Measurements from ENCODE around the gene RADX. TPM values are rescaled to one million over a fixed set of nuclear protein-coding genes. Genes with fewer than 3 reads are reported as not detected.
"Not testable (repeated sequence)": the region's sequence is repeated elsewhere in the genome, so short reads cannot be mapped to it uniquely, and the experiment has no call there.

The RADX gene
- total and polyA plus RNA-seq, 4 donors: 6.6 to 13.3 (median 12.0) TPM

DNA sequence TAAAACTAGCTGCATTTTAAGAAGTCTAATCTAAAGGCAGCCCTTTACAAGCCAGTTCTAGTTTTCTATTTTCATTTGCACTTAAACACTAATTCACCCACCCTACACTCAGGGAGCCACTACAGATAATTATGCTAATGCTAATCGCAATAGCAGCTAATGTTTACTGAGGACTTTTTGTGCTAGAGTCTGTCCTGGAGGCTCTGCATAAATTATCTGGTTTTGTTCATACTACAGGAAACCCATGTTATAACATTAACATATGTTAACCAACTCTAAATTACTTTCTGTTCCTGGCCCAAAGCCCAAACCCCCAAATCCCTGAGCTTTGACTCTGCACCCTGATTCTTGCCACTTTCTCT, 480 bp upstream of the RADX start:
- H3K36me3 ChIP-seq (ENCODE audit: control insufficient read depth, insufficient read depth, low read length): no peaks in the 10 kb centered on the region
- no peaks in the 10 kb centered on the region for H3K4me1 ChIP-seq (ENCODE audit: control insufficient read depth, insufficient read depth, low read length)
- H3K27ac ChIP-seq (ENCODE audit: low read depth, low read length): no peak overlapping the region
- peaks cover 9% of the 10 kb centered on the region for H3K27me3 ChIP-seq (ENCODE audit: control insufficient read depth, insufficient read depth, low read length)
- no CpG with 5 or more reads among the region's 1 CpG for WGBS (ENCODE audit: insufficient coverage)
- no peak for DNase-seq (ENCODE audit: low read depth in 4 of 6, low spot score in 6 of 6)
- H3K4me3 ChIP-seq (ENCODE audit: low read depth, low read length): peak overlapping the region; percentile 47
- H3K9me3 ChIP-seq (ENCODE audit: control insufficient read depth, insufficient read depth, low read length): no peaks in the 10 kb centered on the region

DNA sequence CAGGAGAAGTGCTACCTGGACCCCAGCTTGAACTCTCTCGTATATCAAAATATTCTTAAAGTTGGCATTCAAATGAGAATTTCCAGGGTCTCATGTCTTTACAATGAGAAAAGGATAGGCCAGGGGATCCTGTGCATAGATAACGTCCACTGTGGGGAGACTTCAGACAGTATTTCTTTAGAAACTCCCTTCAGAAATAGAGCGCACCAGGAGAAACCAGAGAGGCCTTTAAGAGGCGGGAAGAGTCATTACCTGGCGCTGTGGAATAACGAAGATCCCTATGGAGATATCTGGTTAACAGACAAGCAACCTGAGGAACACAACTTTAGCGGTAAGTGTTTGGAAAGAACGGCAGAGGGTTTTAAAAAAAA, 600 bp downstream of the RADX start:
- Histone ChIP-seq H3K9me3 (ENCODE audit: control insufficient read depth, insufficient read depth, low read length) (no peaks in the 10 kb centered on the region), H3K27ac (ENCODE audit: low read depth, low read length) (no peak overlapping the region), H3K27me3 (ENCODE audit: control insufficient read depth, insufficient read depth, low read length) (peaks cover 9% of the 10 kb centered on the region), H3K4me3 (ENCODE audit: low read depth, low read length) (peak overlapping the region; percentile 47), H3K4me1 (ENCODE audit: control insufficient read depth, insufficient read depth, low read length) (no peaks in the 10 kb centered on the region), H3K36me3 (ENCODE audit: control insufficient read depth, insufficient read depth, low read length) (no peaks in the 10 kb centered on the region)
- DNase-seq (ENCODE audit: low read depth in 4 of 6, low spot score in 6 of 6): peak in 2 of 6 donors; percentile 13 to 37
- 15% methylated on average over 6 of the region's 8 CpGs for WGBS (ENCODE audit: insufficient coverage)

DNA sequence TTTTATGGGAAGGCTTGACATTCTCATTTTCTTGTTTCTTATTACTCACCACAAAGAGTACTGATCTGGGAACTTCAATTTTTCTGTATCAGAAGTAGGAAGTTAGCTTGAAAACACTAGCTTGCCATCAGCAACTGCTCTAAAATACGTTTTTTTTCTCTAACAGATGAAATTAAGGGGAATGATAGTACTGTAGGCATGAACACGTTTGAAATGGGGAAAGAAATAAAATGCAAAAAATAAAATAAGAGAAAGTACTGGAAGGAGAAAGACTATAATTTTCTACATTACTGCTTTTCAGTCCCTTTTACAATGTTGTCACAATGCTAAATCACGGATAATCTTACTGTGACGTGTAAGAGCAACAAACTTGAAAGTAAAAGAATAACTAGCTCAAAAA, 1.5 kb downstream of the RADX start:
- no peak overlapping the region for H3K27ac ChIP-seq (ENCODE audit: low read depth, low read length)
- H3K4me3 ChIP-seq (ENCODE audit: low read depth, low read length): no peak overlapping the region
- DNase-seq (ENCODE audit: low read depth in 4 of 6, low spot score in 6 of 6): peak in 1 of 6 donors; percentile 1
- no peaks in the 10 kb centered on the region for H3K4me1 ChIP-seq (ENCODE audit: control insufficient read depth, insufficient read depth, low read length)
- no peaks in the 10 kb centered on the region for H3K36me3 ChIP-seq (ENCODE audit: control insufficient read depth, insufficient read depth, low read length)
- no CpG with 5 or more reads among the region's 4 CpGs for WGBS (ENCODE audit: insufficient coverage)
- H3K9me3 ChIP-seq (ENCODE audit: control insufficient read depth, insufficient read depth, low read length): no peaks in the 10 kb centered on the region
- H3K27me3 ChIP-seq (ENCODE audit: control insufficient read depth, insufficient read depth, low read length): peaks cover 9% of the 10 kb centered on the region

DNA sequence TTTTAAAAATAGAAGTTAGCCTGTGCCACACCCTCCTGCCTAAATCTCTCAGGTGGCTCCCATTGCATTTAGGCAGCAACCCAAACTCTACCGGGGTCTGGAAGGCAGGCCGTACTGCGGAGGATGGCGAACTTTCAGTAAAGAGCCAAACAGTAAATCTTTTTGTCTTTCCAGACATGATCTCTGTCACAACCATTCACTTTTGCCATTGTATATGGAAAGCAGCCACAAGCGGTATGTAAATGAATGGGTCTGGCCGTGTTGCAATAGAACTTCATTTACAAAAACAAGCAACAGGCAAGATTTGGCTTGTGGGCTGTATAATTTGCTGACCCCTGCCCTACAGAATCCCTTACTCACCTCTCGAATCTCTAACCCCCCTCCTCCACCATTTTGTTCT, 3.3 kb downstream of the RADX start:
- Histone ChIP-seq H3K4me3 (ENCODE audit: low read depth, low read length) (no peak overlapping the region), H3K36me3 (ENCODE audit: control insufficient read depth, insufficient read depth, low read length) (no peaks in the 10 kb centered on the region), H3K27me3 (ENCODE audit: control insufficient read depth, insufficient read depth, low read length) (peaks cover 12% of the 10 kb centered on the region), H3K9me3 (ENCODE audit: control insufficient read depth, insufficient read depth, low read length) (no peaks in the 10 kb centered on the region), H3K27ac (ENCODE audit: low read depth, low read length) (no peak overlapping the region), H3K4me1 (ENCODE audit: control insufficient read depth, insufficient read depth, low read length) (no peaks in the 10 kb centered on the region)
- peak in 1 of 6 donors; percentile 4 for DNase-seq (ENCODE audit: low read depth in 4 of 6, low spot score in 6 of 6)
- WGBS (ENCODE audit: insufficient coverage): 16% methylated on average over 3 of the region's 7 CpGs

DNA sequence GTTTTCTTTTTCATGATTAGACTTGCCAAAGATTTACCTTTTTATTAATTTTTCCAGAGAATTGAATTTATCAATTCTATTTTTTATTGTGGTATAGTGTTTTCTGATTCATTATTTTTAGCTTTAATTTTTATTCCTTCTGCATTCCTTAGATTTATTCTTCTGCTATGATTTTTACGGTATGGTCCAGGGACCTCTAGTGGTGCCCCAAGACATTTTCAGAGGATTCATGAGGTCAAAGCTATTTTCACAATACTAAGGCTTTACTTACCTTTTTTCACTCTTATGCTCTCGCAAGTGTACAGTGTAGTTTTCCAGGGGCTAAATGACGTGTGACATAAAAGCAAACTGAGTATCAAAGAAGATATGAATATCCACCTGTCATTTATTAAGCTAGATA, 8.0 kb downstream of the RADX start:
- H3K4me1 ChIP-seq (ENCODE audit: control insufficient read depth, insufficient read depth, low read length): no peaks in the 10 kb centered on the region
- H3K27me3 ChIP-seq (ENCODE audit: control insufficient read depth, insufficient read depth, low read length): peaks cover 3% of the 10 kb centered on the region
- no peaks in the 10 kb centered on the region for H3K9me3 ChIP-seq (ENCODE audit: control insufficient read depth, insufficient read depth, low read length)
- no CpG with 5 or more reads among the region's 3 CpGs for WGBS (ENCODE audit: insufficient coverage)
- H3K4me3 ChIP-seq (ENCODE audit: low read depth, low read length): no peak overlapping the region
- no peaks in the 10 kb centered on the region for H3K36me3 ChIP-seq (ENCODE audit: control insufficient read depth, insufficient read depth, low read length)
- no peak for DNase-seq (ENCODE audit: low read depth in 4 of 6, low spot score in 6 of 6)
- H3K27ac ChIP-seq (ENCODE audit: low read depth, low read length): no peak overlapping the region

DNA sequence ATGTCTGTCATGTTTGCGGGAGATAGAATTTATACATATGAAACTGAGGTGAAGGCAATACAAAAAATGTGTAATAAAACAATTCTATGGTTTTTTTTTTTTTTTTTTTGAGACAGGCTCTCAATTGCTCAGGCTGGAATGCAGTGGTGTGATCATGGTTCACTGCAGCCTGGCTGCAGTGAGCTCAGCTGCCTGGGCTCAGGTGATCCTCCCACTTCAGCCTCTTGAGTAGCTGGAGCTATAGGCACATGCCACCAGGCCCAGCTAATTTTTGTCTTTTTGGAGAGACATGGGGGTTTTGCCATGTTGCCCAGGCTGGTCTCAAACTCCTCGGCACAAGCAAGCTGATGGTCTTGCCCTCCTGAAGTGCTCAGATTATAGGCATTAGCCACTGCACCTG, 10.1 kb downstream of the RADX start:
- DNase-seq (ENCODE audit: low read depth in 4 of 6, low spot score in 6 of 6): no peak
- no peak overlapping the region for H3K27ac ChIP-seq (ENCODE audit: low read depth, low read length)
- no peaks in the 10 kb centered on the region for H3K4me1 ChIP-seq (ENCODE audit: control insufficient read depth, insufficient read depth, low read length)
- no peaks in the 10 kb centered on the region for H3K36me3 ChIP-seq (ENCODE audit: control insufficient read depth, insufficient read depth, low read length)
- no peaks in the 10 kb centered on the region for H3K9me3 ChIP-seq (ENCODE audit: control insufficient read depth, insufficient read depth, low read length)
- no peak overlapping the region for H3K4me3 ChIP-seq (ENCODE audit: low read depth, low read length)
- no CpG with 5 or more reads among the region's 2 CpGs for whole genome bisulfite sequencing (ENCODE audit: insufficient coverage)
- H3K27me3 ChIP-seq (ENCODE audit: control insufficient read depth, insufficient read depth, low read length): peaks cover 3% of the 10 kb centered on the region

DNA sequence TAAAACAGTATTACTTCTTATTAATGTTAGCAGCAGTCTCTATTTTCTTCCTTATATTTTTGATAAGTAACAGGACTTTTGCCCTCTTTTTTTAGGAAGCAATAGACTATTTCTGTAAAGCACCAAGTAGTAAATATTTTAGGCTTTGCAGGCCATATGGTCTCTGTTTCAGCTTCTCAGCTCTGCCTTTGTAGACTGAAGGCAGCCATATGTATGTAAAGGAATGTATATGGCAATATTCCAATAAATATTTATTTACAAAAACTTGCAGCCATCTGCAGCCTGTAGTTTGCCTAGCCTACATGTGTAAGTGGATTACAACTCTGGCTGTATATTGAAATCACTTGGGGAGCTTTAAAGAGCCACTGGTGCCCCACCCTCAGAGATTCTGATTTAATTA, 15.0 kb downstream of the RADX start:
- Histone ChIP-seq H3K36me3 (ENCODE audit: control insufficient read depth, insufficient read depth, low read length) (no peaks in the 10 kb centered on the region), H3K27me3 (ENCODE audit: control insufficient read depth, insufficient read depth, low read length) (no peaks in the 10 kb centered on the region), H3K4me3 (ENCODE audit: low read depth, low read length) (no peak overlapping the region), H3K9me3 (ENCODE audit: control insufficient read depth, insufficient read depth, low read length) (no peaks in the 10 kb centered on the region), H3K4me1 (ENCODE audit: control insufficient read depth, insufficient read depth, low read length) (no peaks in the 10 kb centered on the region), H3K27ac (ENCODE audit: low read depth, low read length) (no peak overlapping the region)
- peak in 1 of 6 donors; percentile 51 for DNase-seq (ENCODE audit: low read depth in 4 of 6, low spot score in 6 of 6)

DNA sequence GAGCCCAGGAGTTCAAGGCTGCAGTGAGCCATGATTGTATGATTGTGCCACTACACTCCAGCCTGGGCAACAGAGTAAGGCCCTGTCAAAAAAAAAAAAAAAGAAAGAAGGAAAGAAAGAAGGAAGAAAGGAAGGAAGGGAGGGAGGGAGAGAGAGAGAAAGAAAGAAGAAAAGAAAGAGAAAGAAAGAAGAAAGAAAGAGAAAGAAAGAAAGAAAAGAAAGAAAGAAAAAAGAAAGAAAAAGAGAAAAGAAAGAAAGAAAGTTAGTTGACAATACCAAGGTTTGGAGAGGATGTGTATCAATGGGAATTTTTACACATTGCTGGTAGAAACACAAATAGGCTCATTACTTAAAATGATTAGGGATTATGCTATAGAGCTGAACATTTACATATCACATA, 19.8 kb downstream of the RADX start:
- H3K9me3 ChIP-seq (ENCODE audit: control insufficient read depth, insufficient read depth, low read length): no peaks in the 10 kb centered on the region

DNA sequence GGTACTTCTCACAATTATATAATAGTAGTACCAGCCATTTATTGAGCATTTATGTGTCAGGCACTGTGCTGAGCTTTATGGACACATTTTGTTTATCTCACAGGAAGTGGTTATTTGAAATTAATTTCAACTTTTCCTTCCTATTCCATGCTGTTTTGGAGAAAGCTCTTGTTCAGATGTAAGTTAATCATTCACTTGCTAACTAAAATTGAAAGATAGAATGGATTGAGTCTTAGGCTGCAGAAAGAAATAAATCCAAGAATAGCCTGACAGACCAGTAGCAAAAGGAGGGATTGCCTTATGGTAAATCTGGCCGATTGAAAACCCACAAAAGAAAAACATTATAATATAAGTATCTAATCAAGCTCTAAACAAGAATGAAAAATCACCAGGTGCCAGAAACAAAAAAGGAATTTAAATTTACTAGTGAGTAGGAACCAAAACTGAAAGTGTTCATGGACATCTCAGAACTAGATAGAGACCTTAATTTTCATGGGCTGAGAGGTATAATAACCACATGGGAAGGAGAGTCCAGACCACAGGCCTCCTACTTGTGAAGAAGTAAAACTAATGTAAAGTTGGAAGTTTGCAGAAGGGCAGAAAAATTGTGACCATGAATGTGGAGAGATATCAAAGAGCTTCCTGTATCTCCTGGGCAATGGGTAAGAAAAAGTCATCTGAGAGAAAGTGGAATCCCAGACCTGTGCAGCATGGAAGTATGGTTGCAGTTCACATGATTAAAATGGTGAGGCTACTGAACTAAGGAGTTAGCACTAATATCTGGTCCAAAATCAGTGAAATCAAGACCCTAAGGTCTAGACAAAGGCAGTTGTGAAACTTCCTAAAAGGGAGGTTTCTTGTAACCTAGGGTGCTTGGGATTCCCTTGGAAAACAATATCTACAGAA, 38.0 kb downstream of the RADX start:
- Histone ChIP-seq H3K36me3 (ENCODE audit: control insufficient read depth, insufficient read depth, low read length) (no peaks in the 10 kb centered on the region), H3K4me3 (ENCODE audit: low read depth, low read length) (no peak overlapping the region), H3K9me3 (ENCODE audit: control insufficient read depth, insufficient read depth, low read length) (no peaks in the 10 kb centered on the region), H3K27ac (ENCODE audit: low read depth, low read length) (no peak overlapping the region), H3K27me3 (ENCODE audit: control insufficient read depth, insufficient read depth, low read length) (no peaks in the 10 kb centered on the region), H3K4me1 (ENCODE audit: control insufficient read depth, insufficient read depth, low read length) (no peaks in the 10 kb centered on the region)
- WGBS (ENCODE audit: insufficient coverage): no CpG with 5 or more reads among the region's 1 CpG
- DNase-seq (ENCODE audit: low read depth in 4 of 6, low spot score in 6 of 6): no peak

More for the DNA sequence above, 19.8 kb downstream of the RADX start:
- no peaks in the 10 kb centered on the region for H3K27me3 ChIP-seq (ENCODE audit: control insufficient read depth, insufficient read depth, low read length)
- no peaks in the 10 kb centered on the region for H3K36me3 ChIP-seq (ENCODE audit: control insufficient read depth, insufficient read depth, low read length)
- H3K4me3 ChIP-seq (ENCODE audit: low read depth, low read length): no peak overlapping the region
- H3K4me1 ChIP-seq (ENCODE audit: control insufficient read depth, insufficient read depth, low read length): no peaks in the 10 kb centered on the region
- DNase-seq (ENCODE audit: low read depth in 4 of 6, low spot score in 6 of 6): no peak
- H3K27ac ChIP-seq (ENCODE audit: low read depth, low read length): no peak overlapping the region

DNA sequence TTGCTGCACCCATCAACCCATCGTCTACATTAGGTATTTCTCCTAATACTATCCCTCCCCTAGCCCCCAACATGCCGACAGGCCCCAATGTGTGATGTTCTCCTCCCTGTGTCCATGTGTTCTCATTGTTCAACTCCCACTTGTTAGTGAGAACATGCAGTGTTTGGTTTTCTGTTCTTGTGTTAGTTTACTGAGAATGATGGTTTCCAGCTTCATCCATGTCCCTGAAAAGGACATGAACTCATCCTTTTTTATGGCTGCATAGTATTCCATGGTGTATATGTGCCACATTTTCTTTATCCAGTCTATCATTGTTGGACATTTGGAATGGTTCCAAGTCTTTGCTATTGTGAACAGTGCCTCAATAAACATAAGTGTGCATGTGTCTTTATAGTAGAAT, 41.8 kb downstream of the RADX start:
- not testable (repeated sequence) for H3K27ac ChIP-seq (ENCODE audit: low read depth, low read length); H3K4me3 ChIP-seq (ENCODE audit: low read depth, low read length); H3K4me1 ChIP-seq (ENCODE audit: control insufficient read depth, insufficient read depth, low read length); DNase-seq (ENCODE audit: low read depth in 4 of 6, low spot score in 6 of 6); H3K27me3 ChIP-seq (ENCODE audit: control insufficient read depth, insufficient read depth, low read length); H3K9me3 ChIP-seq (ENCODE audit: control insufficient read depth, insufficient read depth, low read length); H3K36me3 ChIP-seq (ENCODE audit: control insufficient read depth, insufficient read depth, low read length)
- WGBS (ENCODE audit: insufficient coverage): 40% methylated on average over 1 of the region's 2 CpGs
